Nephron (organoid): ENCODE results near the gene MSANTD1.

Experiments used
- H3K27ac Mint-ChIP-seq, 3 experiments: 2 replicates each; pipeline ENCODE4 v1.8.0; 2020; ENCODE audit warnings: mixed read lengths in 3 of 3, mild to moderate bottlenecking in 2 of 3, moderate library complexity in 1 of 3
- H3K27me3 Mint-ChIP-seq: 2 replicates; pipeline ENCODE4 v1.8.0; 2021; ENCODE audit warnings: low read depth, mild to moderate bottlenecking, moderate library complexity, mixed read lengths
- H3K36me3 Mint-ChIP-seq: 2 replicates; pipeline ENCODE4 v1.8.0; 2020; ENCODE audit warnings: low read depth, mixed read lengths
- H3K4me1 Mint-ChIP-seq: 2 replicates; pipeline ENCODE4 v1.8.0; 2020; ENCODE audit warnings: mixed read lengths
- H3K4me3 Mint-ChIP-seq, 3 experiments: 2 replicates each; pipeline ENCODE4 v1.8.0; 2020; ENCODE audit warnings: mild to moderate bottlenecking in 3 of 3, mixed read lengths in 3 of 3, moderate library complexity in 2 of 3
- H3K9me3 Mint-ChIP-seq: 2 replicates; pipeline ENCODE4 v1.8.0; 2020; ENCODE audit warnings: mixed read lengths
- TF ChIP-seq, protein P1 (sequence below), 3 experiments: fragments of 200-600 bp; sonication (generic); IDR thresholded peaks; one replicate each; pipeline ENCODE4 v1.5.0; 2021; ENCODE audit warnings: antibody characterized with exemption in 3 of 3; ENCODE audit not compliant: unreplicated experiment in 3 of 3

Gene MSANTD1

DNA sequence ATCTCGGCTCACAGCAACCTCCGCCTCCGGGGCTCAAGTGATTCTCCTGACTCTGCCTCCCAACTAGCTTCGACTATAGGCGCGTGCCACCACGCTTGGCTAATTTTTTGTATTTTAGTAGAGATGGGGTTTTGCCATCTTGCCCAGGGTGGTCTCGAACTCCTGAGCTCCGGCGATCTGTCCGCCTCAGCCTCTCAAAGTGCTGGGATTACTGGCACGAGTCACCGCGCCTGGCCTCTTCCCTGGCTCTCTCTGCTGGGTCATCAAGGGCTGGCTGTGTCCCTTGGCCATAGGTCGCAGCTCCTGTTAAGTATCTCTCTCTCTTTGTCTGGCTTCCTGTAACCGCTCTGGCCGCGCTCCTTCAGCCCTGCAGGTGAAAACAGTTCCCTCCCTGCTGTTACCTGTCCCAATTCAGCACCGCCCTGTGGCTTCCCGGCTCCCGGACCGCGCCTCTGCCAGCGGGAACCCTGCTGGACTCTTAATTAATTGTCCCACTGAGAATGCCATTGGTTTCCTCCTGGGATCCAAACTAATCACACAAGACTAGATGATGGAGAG is 42.5 kb downstream of the MSANTD1 start:
- Mint-ChIP-seq H3K27me3 (peaks cover 9% of the 10 kb centered on the region), H3K4me3 (peak overlapping the region; percentile 88 to 95 (median 91)), H3K9me3 (peaks cover 4% of the 10 kb centered on the region), H3K4me1 (peaks cover 29% of the 10 kb centered on the region), H3K36me3 (peaks cover 24% of the 10 kb centered on the region), H3K27ac (peak overlapping the region; percentile 54 to 88 (median 77))
- TF ChIP-seq, protein P1, sequence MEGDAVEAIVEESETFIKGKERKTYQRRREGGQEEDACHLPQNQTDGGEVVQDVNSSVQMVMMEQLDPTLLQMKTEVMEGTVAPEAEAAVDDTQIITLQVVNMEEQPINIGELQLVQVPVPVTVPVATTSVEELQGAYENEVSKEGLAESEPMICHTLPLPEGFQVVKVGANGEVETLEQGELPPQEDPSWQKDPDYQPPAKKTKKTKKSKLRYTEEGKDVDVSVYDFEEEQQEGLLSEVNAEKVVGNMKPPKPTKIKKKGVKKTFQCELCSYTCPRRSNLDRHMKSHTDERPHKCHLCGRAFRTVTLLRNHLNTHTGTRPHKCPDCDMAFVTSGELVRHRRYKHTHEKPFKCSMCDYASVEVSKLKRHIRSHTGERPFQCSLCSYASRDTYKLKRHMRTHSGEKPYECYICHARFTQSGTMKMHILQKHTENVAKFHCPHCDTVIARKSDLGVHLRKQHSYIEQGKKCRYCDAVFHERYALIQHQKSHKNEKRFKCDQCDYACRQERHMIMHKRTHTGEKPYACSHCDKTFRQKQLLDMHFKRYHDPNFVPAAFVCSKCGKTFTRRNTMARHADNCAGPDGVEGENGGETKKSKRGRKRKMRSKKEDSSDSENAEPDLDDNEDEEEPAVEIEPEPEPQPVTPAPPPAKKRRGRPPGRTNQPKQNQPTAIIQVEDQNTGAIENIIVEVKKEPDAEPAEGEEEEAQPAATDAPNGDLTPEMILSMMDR (IDR thresholded peaks at IDR 0.05; ENCODE audit: unreplicated experiment in 3 of 3): no peak

DNA sequence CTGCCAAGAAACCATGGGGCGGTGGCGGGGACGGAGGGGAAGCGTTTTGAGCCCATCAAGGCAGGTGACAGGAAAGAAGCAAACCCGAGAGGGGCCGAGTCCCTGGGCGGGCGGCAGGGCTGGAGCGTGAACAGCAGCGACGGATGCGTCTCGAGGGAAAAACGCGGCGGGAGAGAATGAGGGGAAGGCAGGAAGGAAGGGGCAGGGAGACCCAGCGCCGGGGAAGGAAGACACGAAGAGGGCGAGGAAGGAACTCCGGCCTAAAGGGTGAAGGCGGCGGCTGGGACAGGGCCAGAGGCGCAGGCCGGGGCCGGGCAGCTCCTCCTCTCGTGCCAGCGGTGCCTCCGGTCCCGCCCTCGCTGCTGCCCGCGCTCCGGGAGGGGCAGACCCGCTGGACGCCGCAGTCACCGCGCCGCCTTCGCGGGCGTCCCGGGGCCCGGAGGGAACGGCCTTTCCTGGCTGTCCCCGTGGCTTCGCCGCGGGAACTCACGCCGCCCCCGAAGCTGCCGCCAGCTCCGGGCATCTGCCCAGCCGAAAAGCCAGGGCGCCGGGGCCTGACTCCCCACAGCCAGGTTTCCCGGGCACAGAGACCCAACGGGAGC is 43.1 kb downstream of the MSANTD1 start:
- Mint-ChIP-seq H3K27ac (peak overlapping the region; percentile 54 to 88 (median 77)), H3K27me3 (peaks cover 6% of the 10 kb centered on the region), H3K36me3 (peaks cover 27% of the 10 kb centered on the region), H3K9me3 (peaks cover 4% of the 10 kb centered on the region), H3K4me1 (peaks cover 25% of the 10 kb centered on the region), H3K4me3 (peak overlapping the region; percentile 88 to 95 (median 91))
- TF ChIP-seq, protein P1 (IDR thresholded peaks at IDR 0.05; ENCODE audit: unreplicated experiment in 3 of 3): no peak

DNA sequence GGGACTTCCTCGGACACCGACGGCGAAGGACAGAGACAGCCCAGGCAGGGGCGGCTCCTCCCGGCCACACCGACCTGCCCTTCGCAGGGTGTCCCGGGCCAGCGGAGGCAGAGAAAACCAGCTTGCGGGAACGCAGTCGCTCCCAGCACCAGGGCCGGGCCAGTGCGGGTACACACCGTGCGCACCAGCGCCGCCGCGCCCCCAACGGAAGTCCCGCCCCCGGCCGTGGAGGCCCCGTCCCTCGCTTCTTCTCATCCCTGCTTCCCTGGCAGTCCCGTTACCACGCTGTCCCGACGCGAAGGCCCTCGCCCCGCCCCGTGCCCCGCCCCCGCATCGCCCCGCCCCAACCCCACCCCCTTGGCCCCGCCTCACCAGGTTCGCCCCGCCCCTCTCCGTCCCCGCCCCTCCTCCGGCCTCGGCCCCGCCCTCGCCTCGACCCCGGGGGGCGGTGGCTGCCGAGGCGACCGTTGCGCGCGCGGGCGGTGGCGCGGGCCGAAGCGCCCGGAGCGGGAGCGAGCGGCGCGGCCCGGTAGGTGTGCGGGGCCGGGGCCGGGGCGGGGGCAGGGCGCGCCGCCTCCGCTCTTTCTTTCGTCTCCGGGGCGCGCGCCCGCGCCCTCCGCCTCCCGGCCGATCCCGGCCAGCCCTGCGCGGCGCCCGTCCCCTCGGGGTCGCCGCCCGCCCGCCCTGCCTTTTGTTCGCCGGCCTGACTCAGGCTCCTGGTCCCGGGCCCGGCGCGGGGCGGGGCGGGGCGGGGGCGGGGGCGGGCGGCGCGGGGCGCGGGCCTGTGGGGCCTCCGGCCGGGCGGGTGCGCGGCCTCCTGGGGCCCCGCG is 43.8 kb downstream of the MSANTD1 start, which contains the start of gene RGS12:
Gene RGS12 (plus strand): TSS at position 451 of the 830 bp plus-strand sequence. CDS start 23,150 bp downstream, outside the sequence.
- H3K4me3 Mint-ChIP-seq: peak within 1 kb of the TSS; percentile 90 to 96 (median 93)
- H3K9me3 Mint-ChIP-seq: peaks cover 9% of the 10 kb centered on the region
- TF ChIP-seq, protein P1 (IDR thresholded peaks at IDR 0.05; ENCODE audit: unreplicated experiment in 3 of 3): no peak
- peak within 1 kb of the TSS; percentile 54 to 90 (median 89) for H3K27ac Mint-ChIP-seq
- H3K36me3 Mint-ChIP-seq: peaks cover 35% of the 10 kb centered on the region
- H3K4me1 Mint-ChIP-seq: peaks cover 20% of the 10 kb centered on the region
- H3K27me3 Mint-ChIP-seq: peaks cover 1% of the 10 kb centered on the region

DNA sequence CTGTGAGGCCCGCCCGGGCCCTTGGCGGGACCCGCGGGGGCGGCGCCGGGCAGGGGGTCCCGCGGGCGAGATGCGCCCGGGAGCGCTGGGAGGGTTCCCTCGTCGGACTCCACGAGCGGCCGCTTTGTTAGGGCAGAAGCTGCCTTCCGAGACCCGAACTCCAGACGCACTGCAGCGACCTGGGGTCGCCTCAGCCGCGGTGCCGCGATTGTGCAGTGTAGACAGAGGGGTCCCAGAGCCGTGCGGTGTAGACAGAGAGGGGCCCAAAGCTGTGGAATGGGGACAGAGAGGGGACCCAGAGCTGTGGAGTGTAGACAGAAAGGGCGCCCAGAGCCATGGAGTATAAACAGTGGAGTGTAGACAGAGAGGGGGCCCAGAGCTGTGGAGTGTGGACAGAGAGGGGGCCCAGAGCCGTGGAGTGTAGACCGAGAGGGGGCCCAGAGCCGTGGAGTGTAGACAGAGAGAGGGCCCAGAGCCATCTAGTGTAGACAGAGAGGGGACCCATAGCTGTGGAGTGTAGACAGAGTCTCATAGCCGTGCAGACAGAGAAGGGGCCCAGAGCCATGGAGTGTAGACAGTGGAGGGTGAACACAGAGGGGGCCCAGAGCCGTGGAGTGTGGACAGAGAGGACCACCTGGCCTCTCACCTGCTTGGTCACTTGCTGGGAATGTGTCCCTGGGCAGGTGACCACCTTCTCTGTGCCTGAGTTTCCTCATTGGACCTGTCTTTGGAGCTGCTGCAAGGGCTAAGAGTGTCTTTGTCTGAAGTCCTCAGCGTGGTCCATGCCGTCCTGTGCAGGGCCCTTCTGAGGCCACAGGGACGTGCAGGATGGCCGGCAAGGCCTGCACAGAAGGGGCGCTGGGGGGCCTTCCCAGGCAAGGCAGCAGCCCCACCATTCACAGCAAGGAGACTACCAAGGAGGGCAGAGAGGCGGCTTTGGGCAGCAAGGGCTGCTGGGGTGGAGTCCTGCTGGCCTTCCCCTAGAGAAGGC is 44.7 kb downstream of the MSANTD1 start:
- H3K27me3 Mint-ChIP-seq: no peaks in the 10 kb centered on the region
- peaks cover 22% of the 10 kb centered on the region for H3K4me1 Mint-ChIP-seq
- peaks cover 14% of the 10 kb centered on the region for H3K9me3 Mint-ChIP-seq
- peaks cover 44% of the 10 kb centered on the region for H3K36me3 Mint-ChIP-seq
- peak overlapping the region; percentile 90 to 96 (median 93) for H3K4me3 Mint-ChIP-seq
- TF ChIP-seq, protein P1 (IDR thresholded peaks at IDR 0.05; ENCODE audit: unreplicated experiment in 3 of 3): no peak
- peak overlapping the region; percentile 25 to 90 (median 89) for H3K27ac Mint-ChIP-seq
